Gastrocnemius medialis (tissue), 4 donors: Measurements from ENCODE around the gene DEK. TPM values are rescaled to one million over a fixed set of nuclear protein-coding genes. Genes with fewer than 3 reads are reported as not detected.

ENCODE experiments used
- ATAC-seq, 2 donors: fragments of 150-250 bp; one replicate each; pipeline ENCODE4 v1.9.1; 2016
- DNase-seq, 2 donors: peaks; one replicate each; pipeline ENCODE4 v3.0.0-alpha.2; 2019
- H3K27ac ChIP-seq, 4 donors: fragments of 200-600 bp; sonication (generic); 1 replicate in 1 of 4; 2 replicates in 3 of 4; pipeline ENCODE4 v1.5.1; 2016 to 2018; ENCODE audit warnings: mild to moderate bottlenecking in 2 of 4, moderate library complexity in 1 of 4
- H3K27me3 ChIP-seq, 3 donors: fragments of 200-600 bp; sonication (generic) in 2 of 3; 1 replicate in 1 of 3; 2 replicates in 2 of 3; pipeline versions ENCODE4 v1.5.1 to v1.6.0; 2016 to 2019; ENCODE audit warnings: mild to moderate bottlenecking in 1 of 3, moderate library complexity in 1 of 3
- H3K36me3 ChIP-seq, 2 donors: fragments of 200-600 bp; sonication (generic) in 1 of 2; one replicate each; pipeline ENCODE4 v1.5.1; 2017 to 2018
- H3K4me1 ChIP-seq, 2 donors: fragments of 200-600 bp; sonication (generic) in 1 of 2; one replicate each; pipeline ENCODE4 v1.5.1; 2016 to 2017; ENCODE audit warnings: mild to moderate bottlenecking in 2 of 2
- H3K4me3 ChIP-seq, 4 donors: fragments of 200-600 bp; sonication (generic) in 3 of 4; 1 replicate in 1 of 4; 2 replicates in 3 of 4; pipeline ENCODE4 v1.5.1; 2016 to 2019; ENCODE audit warnings: mild to moderate bottlenecking in 2 of 4
- H3K9me3 ChIP-seq, 3 donors: fragments of 200-600 bp; sonication (generic) in 2 of 3; 1 replicate in 1 of 3; 2 replicates in 2 of 3; pipeline ENCODE4 v1.5.1; 2016 to 2019
- POLR2A ChIP-seq, 2 donors: fragments of 450-650 bp; IDR thresholded peaks; one replicate each; pipeline ENCODE4 v1.6.1; 2017; ENCODE audit warnings: antibody characterized with exemption in 2 of 2, mild to moderate bottlenecking in 2 of 2, moderate library complexity in 2 of 2
- in situ Hi-C, 4 donors: fragments of 200-750 bp; cut with MboI; loops; one replicate each; pipeline versions ENCODE4 v1.15.0 to v1.8.0; 2017; ENCODE audit warnings: low sequenced_read_pairs in 4 of 4
- intact Hi-C: fragments of 100-400 bp; cut with DNase I; formaldehyde crosslinking; loops from one replicate; pipeline ENCODE4 v1.15.1; 2023; ENCODE audit warnings: low total_unique reads
- total RNA-seq, 4 donors: library from RNA; depleted of rRNA; stranded (reverse); fragments of >200 nt; gene quantifications; one replicate each; pipeline versions ENCODE4 v1.1.0 to v1.2.3, GENCODE V29; 2016
- TF ChIP-seq, protein P1 (sequence below), 5 experiments: fragments of 450-650 bp in 3 of 5; fragments of 200-600 bp in 2 of 5; sonication (generic) in 2 of 5; IDR thresholded peaks in 4 of 5; conservative IDR thresholded peaks in 1 of 5; 1 replicate in 4 of 5; 2 replicates in 1 of 5; pipeline ENCODE4 v1.5.1; 2016 to 2019; ENCODE audit warnings: antibody characterized with exemption in 5 of 5, mild to moderate bottlenecking in 3 of 5, moderate library complexity in 3 of 5

Gene DEK
- total RNA-seq, 4 donors from 2014 or later: 60.5 to 134 (median 105) TPM

GRCh38 chr6:18259675-18260447, 4.5 kb downstream of the DEK start:
- TF ChIP-seq POLR2A (IDR thresholded peaks at IDR 0.05): no peak
- TF ChIP-seq, protein P1, sequence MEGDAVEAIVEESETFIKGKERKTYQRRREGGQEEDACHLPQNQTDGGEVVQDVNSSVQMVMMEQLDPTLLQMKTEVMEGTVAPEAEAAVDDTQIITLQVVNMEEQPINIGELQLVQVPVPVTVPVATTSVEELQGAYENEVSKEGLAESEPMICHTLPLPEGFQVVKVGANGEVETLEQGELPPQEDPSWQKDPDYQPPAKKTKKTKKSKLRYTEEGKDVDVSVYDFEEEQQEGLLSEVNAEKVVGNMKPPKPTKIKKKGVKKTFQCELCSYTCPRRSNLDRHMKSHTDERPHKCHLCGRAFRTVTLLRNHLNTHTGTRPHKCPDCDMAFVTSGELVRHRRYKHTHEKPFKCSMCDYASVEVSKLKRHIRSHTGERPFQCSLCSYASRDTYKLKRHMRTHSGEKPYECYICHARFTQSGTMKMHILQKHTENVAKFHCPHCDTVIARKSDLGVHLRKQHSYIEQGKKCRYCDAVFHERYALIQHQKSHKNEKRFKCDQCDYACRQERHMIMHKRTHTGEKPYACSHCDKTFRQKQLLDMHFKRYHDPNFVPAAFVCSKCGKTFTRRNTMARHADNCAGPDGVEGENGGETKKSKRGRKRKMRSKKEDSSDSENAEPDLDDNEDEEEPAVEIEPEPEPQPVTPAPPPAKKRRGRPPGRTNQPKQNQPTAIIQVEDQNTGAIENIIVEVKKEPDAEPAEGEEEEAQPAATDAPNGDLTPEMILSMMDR (IDR thresholded peaks at IDR 0.05 in 4 of 5, conservative IDR thresholded peaks at IDR 0.05 in 1 of 5): no peak
- H3K4me1 ChIP-seq: peaks cover 30 to 38% of the 10 kb centered on the region in 2 donors
- peak overlapping the region in 1 of 4 donors; percentile 32 for H3K4me3 ChIP-seq
- intact Hi-C loops (loop anchor here (5.0 kb wide), 1 partner anchor 242 kb away; no protein-coding TSS in a partner anchor), in situ Hi-C loops (no loop called here)
- peaks cover 0 to 28% of the 10 kb centered on the region in 2 donors for H3K36me3 ChIP-seq
- DNase-seq (no peak), ATAC-seq (no peak)
- peak overlapping the region; percentile 71 to 100 (median 82) for H3K27ac ChIP-seq
- no peaks in the 10 kb centered on the region for H3K27me3 ChIP-seq
- H3K9me3 ChIP-seq: no peaks in the 10 kb centered on the region

GRCh38 chr6:18254793-18255192, 9.5 kb downstream of the DEK start:
- DNase-seq (no peak), ATAC-seq (no peak)
- H3K4me3 ChIP-seq: no peak overlapping the region
- H3K27me3 ChIP-seq: no peaks in the 10 kb centered on the region
- H3K36me3 ChIP-seq: peaks cover 0 to 47% of the 10 kb centered on the region in 2 donors
- TF ChIP-seq, protein P1 (IDR thresholded peaks at IDR 0.05 in 4 of 5, conservative IDR thresholded peaks at IDR 0.05 in 1 of 5): no peak
- TF ChIP-seq POLR2A (IDR thresholded peaks at IDR 0.05): no peak
- H3K9me3 ChIP-seq: no peaks in the 10 kb centered on the region
- H3K4me1 ChIP-seq: peaks cover 4 to 5% of the 10 kb centered on the region in 2 donors
- intact Hi-C loops: no loop called here
- in situ Hi-C loops: no loop called here
- H3K27ac ChIP-seq: no peak overlapping the region

DNA sequence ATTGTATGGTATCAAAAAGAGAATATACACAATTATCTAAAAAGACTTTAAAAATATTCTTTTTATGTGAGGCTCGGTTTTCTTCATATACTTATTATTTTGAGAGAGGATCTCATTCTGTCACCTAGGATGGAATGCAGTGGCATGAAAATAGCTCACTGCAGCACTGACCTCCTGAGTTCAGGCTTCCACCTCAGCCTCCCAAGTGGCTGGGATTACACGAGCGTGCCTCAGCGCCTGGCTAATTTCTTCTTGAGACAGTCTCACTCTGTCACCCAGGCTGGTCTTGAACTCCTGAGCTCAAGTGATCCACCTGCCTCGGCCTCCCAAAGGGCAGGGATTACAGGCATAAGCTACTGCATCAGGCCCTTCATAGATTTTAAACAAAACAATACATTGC, 10.7 kb downstream of the DEK start:
- Histone ChIP-seq H3K4me3 (no peak overlapping the region), H3K27ac (no peak overlapping the region), H3K27me3 (no peaks in the 10 kb centered on the region), H3K9me3 (no peaks in the 10 kb centered on the region), H3K36me3 (peaks cover 0 to 57% of the 10 kb centered on the region in 2 donors), H3K4me1 (no peaks in the 10 kb centered on the region)
- DNase-seq (no peak), ATAC-seq (no peak)
- in situ Hi-C loops (no loop called here), intact Hi-C loops (no loop called here)
- TF ChIP-seq, protein P1 (IDR thresholded peaks at IDR 0.05 in 4 of 5, conservative IDR thresholded peaks at IDR 0.05 in 1 of 5): no peak

GRCh38 chr6:18249271-18249670, 15.1 kb downstream of the DEK start:
- Histone ChIP-seq H3K4me3 (no peak overlapping the region), H3K9me3 (no peaks in the 10 kb centered on the region), H3K36me3 (peaks cover 0 to 46% of the 10 kb centered on the region in 2 donors), H3K27me3 (no peaks in the 10 kb centered on the region), H3K4me1 (peaks cover 0 to 7% of the 10 kb centered on the region in 2 donors), H3K27ac (no peak overlapping the region)
- TF ChIP-seq, protein P1 (IDR thresholded peaks at IDR 0.05 in 4 of 5, conservative IDR thresholded peaks at IDR 0.05 in 1 of 5): no peak
- TF ChIP-seq POLR2A (IDR thresholded peaks at IDR 0.05): no peak
- in situ Hi-C loops (no loop called here), intact Hi-C loops (no loop called here)
- DNase-seq (no peak), ATAC-seq (no peak)
